ENCODE results near the gene BANF2. TPM values are rescaled to one million over a fixed set of nuclear protein-coding genes. Genes with fewer than 3 reads are reported as not detected.

BANF2 gene
- total and polyA plus RNA-seq, 2 of the 13 experiments (the other 11 are each of a cell fraction or from before 2014, with no cell fraction given), result 0.35 TPM; not detected in 1

- TF ChIP-seq PLSCR1 (CRISPR knock-in tag; IDR thresholded peaks at IDR 0.05; ENCODE audit: borderline replicate concordance) (no peak), HMG20A (CRISPR knock-in tag; IDR thresholded peaks at IDR 0.05; ENCODE audit: borderline replicate concordance) (no peak), RBM39 (IDR thresholded peaks at IDR 0.05; ENCODE audit: low read depth, low read length, poor library complexity, severe bottlenecking) (peak; percentile 2), HOXA7 (CRISPR knock-in tag; IDR thresholded peaks at IDR 0.05) (no peak), SRF (IDR thresholded peaks at IDR 0.05; ENCODE audit: low read depth, low read length) (no peak), CTCF (CRISPR knock-in tag; IDR thresholded peaks at IDR 0.05) (peak; percentile 14; the same call in 1 of the 2 replicates), PAX8 (CRISPR knock-in tag; IDR thresholded peaks at IDR 0.05; ENCODE audit: borderline replicate concordance) (no peak), SPEN (CRISPR knock-in tag; IDR thresholded peaks at IDR 0.05; ENCODE audit: low read depth) (peak; percentile 65), ZNF644 (CRISPR knock-in tag; IDR thresholded peaks at IDR 0.05; ENCODE audit: low read depth) (no peak), ZNF431 (CRISPR knock-in tag; IDR thresholded peaks at IDR 0.05; ENCODE audit: borderline replicate concordance, low read depth) (no peak), MLX (CRISPR knock-in tag; IDR thresholded peaks at IDR 0.05) (no peak), KLF12 (CRISPR knock-in tag; IDR thresholded peaks at IDR 0.05; ENCODE audit: borderline replicate concordance) (no peak), ZNF333 (CRISPR knock-in tag; IDR thresholded peaks at IDR 0.05; ENCODE audit: borderline replicate concordance) (0 out of 2 replicates have a peak, but pooled peaks have one; percentile 2), ZBTB40 (IDR thresholded peaks at IDR 0.05) (no peak), ZBTB40 (CRISPR knock-in tag; IDR thresholded peaks at IDR 0.05) (no peak)
These were observed 9.9 kb downstream of the BANF2 start (continued) for GRCh38 chr20:17709361-17710293.

Data from HepG2 (cell line).